Glutamatergic neuron (in vitro differentiated cells): Measurements from ENCODE around the gene MEIS1. TPM values are rescaled to one million over a fixed set of nuclear protein-coding genes. Genes with fewer than 3 reads are reported as not detected.

Experiments
- DNase-seq: peaks from one replicate; pipeline ENCODE4 v3.0.0; 2022
- H3K27ac Mint-ChIP-seq: one replicate; pipeline ENCODE4 v1.8.0; 2020; ENCODE audit warnings: mild to moderate bottlenecking, mixed read lengths, inconsistent platforms; ENCODE audit not compliant: unreplicated experiment
- H3K27me3 Mint-ChIP-seq: one replicate; pipeline ENCODE4 v1.8.0; 2020; ENCODE audit warnings: mild to moderate bottlenecking, moderate library complexity, mixed read lengths, inconsistent platforms; ENCODE audit not compliant: unreplicated experiment
- H3K36me3 Mint-ChIP-seq: one replicate; pipeline ENCODE4 v1.8.0; 2020; ENCODE audit warnings: mild to moderate bottlenecking, mixed read lengths, inconsistent platforms; ENCODE audit not compliant: unreplicated experiment
- H3K4me1 Mint-ChIP-seq: one replicate; pipeline ENCODE4 v1.8.0; 2020; ENCODE audit warnings: mild to moderate bottlenecking, low read depth, mixed read lengths, inconsistent platforms; ENCODE audit not compliant: unreplicated experiment
- H3K4me3 Mint-ChIP-seq: one replicate; pipeline ENCODE4 v1.8.0; 2020; ENCODE audit warnings: mild to moderate bottlenecking, mixed read lengths, inconsistent platforms; ENCODE audit not compliant: unreplicated experiment
- H3K9me3 Mint-ChIP-seq: one replicate; pipeline ENCODE4 v1.8.0; 2020; ENCODE audit warnings: mild to moderate bottlenecking, moderate library complexity, mixed read lengths, inconsistent platforms; ENCODE audit not compliant: unreplicated experiment
- total RNA-seq: library from RNA; stranded (reverse); fragmentation: NEBNext Ultra II Directional; extraction: Animal tissue kit (Norgen Biotek cat#: 25700); gene quantifications from one replicate; pipeline ENCODE4 v1.2.1, GENCODE V29; 2021; ENCODE audit not compliant: unreplicated experiment
- TF ChIP-seq, protein P1 (sequence below): fragments of 200-600 bp; sonication (generic); IDR thresholded peaks from one replicate; pipeline ENCODE4 v1.5.0; 2021; ENCODE audit not compliant: partially characterized antibody, unreplicated experiment

Gene MEIS1
- total RNA-seq, 1 donor from 2014 or later = 4.8 TPM

DNA sequence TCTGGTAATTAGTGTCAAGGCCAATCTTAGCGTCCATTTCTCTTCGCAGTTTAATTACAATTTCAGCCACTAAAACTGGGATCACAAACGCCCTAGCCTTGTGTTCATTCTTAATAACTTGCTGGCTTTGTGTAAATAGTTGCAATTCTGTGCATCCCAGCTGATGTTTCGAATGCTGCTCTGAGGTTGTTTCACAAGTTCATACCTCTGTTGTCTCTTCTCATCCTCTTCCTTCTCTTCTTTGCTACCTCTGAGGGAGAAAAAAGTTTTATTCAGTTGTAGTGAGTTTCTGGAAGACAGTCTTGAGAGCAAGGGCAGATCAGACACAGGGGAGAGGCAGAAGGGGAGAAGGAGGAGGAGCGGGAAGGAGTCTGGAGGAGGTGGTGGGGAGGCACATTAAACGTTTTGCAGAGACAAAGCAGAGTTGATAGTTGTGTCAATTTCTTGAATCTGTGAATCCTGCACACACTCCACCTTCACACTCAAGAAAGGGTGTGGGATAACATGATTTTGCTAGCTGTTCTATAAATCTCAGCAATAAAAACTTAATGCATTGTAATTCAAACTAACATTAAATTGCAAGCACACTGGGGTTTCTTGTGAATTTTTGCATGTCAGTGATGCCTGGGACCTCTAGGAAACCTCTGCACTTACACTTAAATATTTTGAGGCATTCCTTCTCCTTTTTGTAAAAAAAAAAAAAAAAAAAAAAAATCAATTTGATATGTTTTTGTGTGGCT is 6.8 kb downstream of the MEIS1 start:
- peaks cover 16% of the 10 kb centered on the region for H3K4me1 Mint-ChIP-seq
- no peak overlapping the region for H3K27ac Mint-ChIP-seq
- TF ChIP-seq, protein P1, sequence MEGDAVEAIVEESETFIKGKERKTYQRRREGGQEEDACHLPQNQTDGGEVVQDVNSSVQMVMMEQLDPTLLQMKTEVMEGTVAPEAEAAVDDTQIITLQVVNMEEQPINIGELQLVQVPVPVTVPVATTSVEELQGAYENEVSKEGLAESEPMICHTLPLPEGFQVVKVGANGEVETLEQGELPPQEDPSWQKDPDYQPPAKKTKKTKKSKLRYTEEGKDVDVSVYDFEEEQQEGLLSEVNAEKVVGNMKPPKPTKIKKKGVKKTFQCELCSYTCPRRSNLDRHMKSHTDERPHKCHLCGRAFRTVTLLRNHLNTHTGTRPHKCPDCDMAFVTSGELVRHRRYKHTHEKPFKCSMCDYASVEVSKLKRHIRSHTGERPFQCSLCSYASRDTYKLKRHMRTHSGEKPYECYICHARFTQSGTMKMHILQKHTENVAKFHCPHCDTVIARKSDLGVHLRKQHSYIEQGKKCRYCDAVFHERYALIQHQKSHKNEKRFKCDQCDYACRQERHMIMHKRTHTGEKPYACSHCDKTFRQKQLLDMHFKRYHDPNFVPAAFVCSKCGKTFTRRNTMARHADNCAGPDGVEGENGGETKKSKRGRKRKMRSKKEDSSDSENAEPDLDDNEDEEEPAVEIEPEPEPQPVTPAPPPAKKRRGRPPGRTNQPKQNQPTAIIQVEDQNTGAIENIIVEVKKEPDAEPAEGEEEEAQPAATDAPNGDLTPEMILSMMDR = no peak
- peak overlapping the region; percentile 23 for H3K4me3 Mint-ChIP-seq
- H3K9me3 Mint-ChIP-seq = peaks cover 17% of the 10 kb centered on the region
- peaks cover 7% of the 10 kb centered on the region for H3K36me3 Mint-ChIP-seq
- DNase-seq = no peak
- peaks cover 47% of the 10 kb centered on the region for H3K27me3 Mint-ChIP-seq

DNA sequence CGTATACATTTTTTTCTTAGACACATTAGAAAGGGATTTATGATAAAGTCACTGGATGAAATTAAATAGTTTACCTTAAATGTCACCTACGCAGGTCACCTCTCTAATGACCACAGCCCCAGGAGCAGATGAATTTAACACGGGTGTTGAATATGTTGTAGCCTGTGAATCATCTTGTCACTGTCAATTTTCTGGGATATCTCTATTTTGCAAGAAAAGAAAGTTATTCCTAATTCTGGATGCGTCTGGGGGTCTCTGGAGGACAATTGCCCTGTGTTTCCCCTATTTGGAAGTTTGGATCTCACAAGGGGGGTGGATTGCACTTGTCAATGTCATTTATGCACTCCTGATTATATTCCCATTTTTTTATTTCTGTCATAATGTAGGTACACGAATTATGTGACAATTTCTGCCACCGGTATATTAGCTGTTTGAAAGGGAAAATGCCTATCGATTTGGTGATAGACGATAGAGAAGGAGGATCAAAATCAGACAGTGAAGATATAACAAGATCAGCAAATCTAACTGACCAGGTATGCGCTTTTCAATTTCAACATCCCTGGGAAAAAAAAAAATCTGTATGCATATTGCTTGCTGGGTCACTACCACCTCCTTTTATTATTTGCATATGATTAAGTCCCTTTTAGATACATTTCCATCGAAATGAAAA is 7.7 kb downstream of the MEIS1 start:
- peaks cover 12% of the 10 kb centered on the region for H3K9me3 Mint-ChIP-seq
- no peak for DNase-seq
- peaks cover 45% of the 10 kb centered on the region for H3K27me3 Mint-ChIP-seq
- TF ChIP-seq, protein P1 = no peak
- H3K4me1 Mint-ChIP-seq = peaks cover 14% of the 10 kb centered on the region
- H3K27ac Mint-ChIP-seq = no peak overlapping the region
- peaks cover 7% of the 10 kb centered on the region for H3K36me3 Mint-ChIP-seq
- no peak overlapping the region for H3K4me3 Mint-ChIP-seq

DNA sequence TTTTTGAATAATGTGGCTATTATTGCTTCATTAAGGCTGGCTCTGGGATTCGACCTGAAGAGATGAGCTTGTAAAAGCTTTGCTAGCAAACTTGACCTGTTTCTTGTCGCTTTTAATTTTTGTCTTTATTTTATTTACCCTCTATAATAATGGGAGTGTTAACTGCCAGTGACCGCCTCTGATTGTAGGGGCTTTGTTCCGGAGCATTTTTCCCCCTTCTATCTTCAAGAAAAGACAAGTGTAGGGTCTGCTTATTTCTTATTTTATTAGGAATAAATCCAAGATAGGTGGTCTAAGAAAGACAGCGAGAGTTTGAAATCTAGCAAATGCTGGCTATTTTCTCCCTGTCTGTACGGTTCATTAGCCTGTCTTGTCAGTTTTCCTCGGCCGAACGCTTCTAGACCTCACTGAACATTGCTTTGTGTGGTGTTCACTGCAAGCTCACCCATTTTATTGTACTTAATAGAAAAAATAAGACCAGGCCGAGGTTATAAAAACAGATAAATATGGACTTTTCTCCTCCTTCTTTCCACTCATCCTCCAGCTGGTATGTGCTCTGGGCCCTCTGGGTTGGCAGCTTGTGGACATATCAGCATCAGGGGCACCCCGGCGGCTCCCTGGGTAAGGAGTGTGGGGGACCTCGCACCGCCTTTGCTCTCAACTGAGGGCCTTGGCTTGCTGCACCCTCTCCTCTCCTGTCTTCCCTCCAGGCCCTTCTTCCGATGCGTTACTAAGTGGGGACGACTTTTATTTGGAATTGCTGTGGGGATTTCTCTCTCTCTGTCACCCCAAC is 8.5 kb downstream of the MEIS1 start:
- TF ChIP-seq, protein P1 = no peak

DNA sequence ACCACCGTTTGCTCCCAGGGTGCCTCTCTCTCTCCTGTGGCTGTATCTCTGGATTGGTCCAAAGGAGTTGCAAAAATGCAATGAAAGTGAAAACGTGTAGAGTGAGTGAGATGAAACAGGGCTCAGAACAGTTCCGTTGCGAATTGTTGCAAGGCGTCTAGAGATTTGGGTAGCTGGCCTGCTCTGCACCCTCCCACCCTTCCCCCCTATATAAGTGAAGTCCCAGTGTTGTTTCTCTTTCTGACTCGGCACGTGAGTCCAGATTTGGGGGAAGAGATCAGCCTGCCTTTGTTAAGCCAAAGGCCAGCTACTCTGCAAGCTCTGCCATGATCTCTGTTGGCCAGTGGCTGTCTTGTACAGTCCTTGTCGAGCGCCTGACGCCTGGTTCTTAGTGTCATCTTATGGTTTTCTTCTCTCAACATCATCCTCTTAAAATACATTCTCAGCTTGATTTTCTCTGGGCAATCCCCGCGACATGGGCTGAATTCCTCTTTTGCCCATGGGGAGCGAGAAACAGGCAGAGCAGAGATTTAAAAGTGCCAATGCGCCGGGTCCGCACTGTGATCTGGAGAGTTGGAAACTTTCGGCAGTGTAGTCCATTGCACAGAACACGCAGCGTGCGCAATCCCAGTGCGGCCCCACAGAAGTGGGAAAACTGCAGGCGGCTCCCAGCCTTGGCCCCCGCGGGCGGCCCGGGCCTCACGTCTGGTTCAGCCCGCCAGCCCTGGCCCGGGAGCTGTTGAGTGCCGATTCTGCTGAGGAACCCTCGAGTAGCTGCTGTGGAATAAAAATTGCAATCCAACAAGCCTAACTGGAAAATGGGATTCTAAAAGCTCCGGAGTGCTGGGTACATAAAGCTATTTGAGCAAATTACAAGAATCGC is 9.3 kb downstream of the MEIS1 start:
- Mint-ChIP-seq H3K27me3 (peaks cover 41% of the 10 kb centered on the region), H3K4me1 (peaks cover 14% of the 10 kb centered on the region)

More for the DNA sequence above, 8.5 kb downstream of the MEIS1 start:
- Mint-ChIP-seq H3K9me3 (peaks cover 10% of the 10 kb centered on the region), H3K4me3 (no peak overlapping the region), H3K4me1 (peaks cover 14% of the 10 kb centered on the region), H3K36me3 (peaks cover 7% of the 10 kb centered on the region), H3K27me3 (peaks cover 42% of the 10 kb centered on the region), H3K27ac (no peak overlapping the region)
- no peak for DNase-seq

More for the DNA sequence above, 9.3 kb downstream of the MEIS1 start:
- Mint-ChIP-seq H3K4me3 (peak overlapping the region; percentile 14), H3K27ac (no peak overlapping the region), H3K9me3 (peaks cover 10% of the 10 kb centered on the region), H3K36me3 (peaks cover 7% of the 10 kb centered on the region)
- TF ChIP-seq, protein P1 = no peak
- no peak for DNase-seq
